ENCODE results near the gene B4GALT2. TPM values are rescaled to one million over a fixed set of nuclear protein-coding genes. Genes with fewer than 3 reads are reported as not detected.

Gene B4GALT2
- total and polyA plus RNA-seq, 2 of the 8 experiments (the other 6 are each of a cell fraction or from before 2014, with no cell fraction given): 56.5 to 121 TPM

DNA sequence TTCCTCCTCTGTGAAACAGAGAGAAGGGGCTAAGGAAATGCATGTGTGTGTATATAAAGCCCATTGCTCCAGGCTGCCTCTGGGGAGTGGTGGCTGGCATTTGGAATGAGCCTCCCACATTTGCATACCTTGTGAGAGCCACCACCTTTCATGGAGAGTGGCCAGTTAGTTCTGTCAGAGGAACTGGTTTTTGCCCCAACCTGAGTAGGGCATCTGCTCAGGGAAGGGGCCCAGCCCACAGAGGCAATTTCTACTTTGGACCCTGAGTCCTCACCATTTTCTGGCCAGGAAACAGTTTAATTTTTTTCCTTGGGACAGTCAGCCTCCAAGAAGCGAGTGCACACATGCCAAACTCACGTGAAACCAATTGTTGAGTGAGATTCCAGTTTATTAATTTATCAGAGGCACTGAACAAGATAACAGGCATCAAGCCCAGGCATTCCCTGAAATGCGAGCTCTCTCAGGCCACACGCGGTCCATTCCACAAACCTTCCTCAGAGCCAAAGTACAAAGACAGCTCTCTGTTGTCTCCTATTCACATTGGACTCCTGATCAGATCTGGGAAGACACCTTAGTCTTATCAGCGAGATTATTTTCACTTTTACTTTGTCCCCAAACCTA is 53.3 kb downstream of the B4GALT2 start:
- Histone ChIP-seq H3K9me3 (ENCODE audit: insufficient read depth in 2 of 2, low read depth in 1 of 2, low read length in 1 of 2) (no peaks in the 10 kb centered on the region), H3K4me2 (ENCODE audit: insufficient read depth in 1 of 2, low read depth in 2 of 2, low read length in 2 of 2) (peak overlapping the region; percentile 66 to 97), H2AK5ac (ENCODE audit: low read depth, low read length) (peak overlapping the region; percentile 68; the same call in 1 of the 2 replicates), H4K91ac (replicated peaks; ENCODE audit: insufficient read length, low read length) (peak overlapping the region; percentile 38), H3K23me2 (ENCODE audit: low read depth, low read length) (peaks cover 4% of the 10 kb centered on the region; the same call in 1 of the 2 replicates), H2BK15ac (ENCODE audit: low read length) (peak overlapping the region; percentile 48), H4K20me1 (replicated peaks in 1 of 2; ENCODE audit: control insufficient read depth in 1 of 2, insufficient read depth in 2 of 2, low read length in 2 of 2) (peaks cover 0 to 6% of the 10 kb centered on the region in 2 experiments), H3K18ac (ENCODE audit: extremely low read depth, low read length) (peak overlapping the region; percentile 93), H3K27me3 (replicated peaks in 1 of 4; ENCODE audit: control insufficient read depth in 3 of 4, extremely low read depth in 1 of 4, insufficient read depth in 3 of 4, low read length in 3 of 4) (no peaks in the 10 kb centered on the region), H3K4me3 (ENCODE audit: extremely low read depth in 1 of 4, insufficient read depth in 2 of 4, low read depth in 3 of 4, low read length in 4 of 4) (peak overlapping the region; percentile 78 to 96 (median 86); a peak in 7 of 8 replicates), H3K14ac (ENCODE audit: insufficient read length) (no peak overlapping the region), H3K56ac (replicated peaks; ENCODE audit: insufficient read length, low read depth, low read length) (no peak overlapping the region), H2BK12ac (ENCODE audit: low read depth, low read length) (0 out of 2 replicates have a peak overlapping the region, but pooled peaks have one; percentile 13), H3K79me2 (ENCODE audit: control insufficient read depth in 1 of 2, insufficient read depth in 2 of 2, low read length in 2 of 2) (peaks cover 0 to 17% of the 10 kb centered on the region in 2 experiments; a peak in 1 of 4 replicates), H3K36me3 (ENCODE audit: control insufficient read depth in 2 of 4, insufficient read depth in 4 of 4, low read length in 3 of 4) (no peaks in the 10 kb centered on the region), H3K4ac (replicated peaks; ENCODE audit: insufficient read length, low read depth, low read length) (peak overlapping the region; percentile 34), H2BK20ac (ENCODE audit: low read length) (no peak overlapping the region), H4K5ac (ENCODE audit: insufficient read length, low read depth, low read length) (no peak overlapping the region), H3K4me1 (replicated peaks in 1 of 4; ENCODE audit: control insufficient read depth in 3 of 4, insufficient read depth in 4 of 4, low read length in 3 of 4) (peaks cover 13 to 28% (median 16%) of the 10 kb centered on the region in 4 experiments), H2BK120ac (replicated peaks; ENCODE audit: low read depth, low read length) (no peak overlapping the region), H2AFZ (ENCODE audit: low read length) (no peak overlapping the region), H3K9ac (replicated peaks in 1 of 4; ENCODE audit: extremely low read depth in 1 of 4, low read depth in 3 of 4, low read length in 3 of 4) (peak overlapping the region in 3 of 4 experiments; percentile 14 to 51 (median 24); a peak in 2 of 7 replicates), H3K79me1 (ENCODE audit: low read depth, low read length) (peaks cover 5% of the 10 kb centered on the region), H4K8ac (ENCODE audit: extremely low read depth, insufficient read depth, low read length) (no peak overlapping the region), H3K23ac (ENCODE audit: insufficient read length) (no peak overlapping the region), H3K27ac (ENCODE audit: low read depth, low read length) (peak overlapping the region; percentile 7; the same call in 1 of the 2 replicates), H2BK5ac (ENCODE audit: low read depth, low read length) (peak overlapping the region; percentile 91; the same call in 1 of the 2 replicates)
- TF ChIP-seq TAF7 (optimal IDR thresholded peaks at IDR 0.05; ENCODE audit: borderline replicate concordance, low read depth, low read length) (no peak), TEAD4 (IDR thresholded peaks at IDR 0.05; ENCODE audit: low read depth, low read length) (0 out of 2 replicates have a peak, but pooled peaks have one; percentile 6)
- WGBS, 2 experiments (ENCODE audit: extremely low coverage in 1 of 2, insufficient coverage in 1 of 2, insufficient read length in 1 of 2, insufficient replicate concordance in 2 of 2, low coverage in 1 of 2, low lambda C conversion rate in 2 of 2, missing lambda C conversion rate in 1 of 2): 79% methylated on average over 6 of the region's 6 CpGs; no CpG with 5 or more reads in 1 of the 2 experiments
- no peak for DNase-seq (ENCODE audit: low read depth in 1 of 2, low spot score in 2 of 2)
- no peak for FAIRE-seq
- ChIA-PET POLR2A (ENCODE audit: partially characterized antibody) (interaction anchor here (0.5 to 26.2 kb wide), 16 partner anchors 9 to 1023 kb away, joined by 3 to 544 read pairs (median 4); partner anchors contain the start of genes ARTN and ST3GAL3), CTCF (ENCODE audit: partially characterized antibody) (interaction anchor here (1.0 to 13.5 kb wide), 7 partner anchors 14 to 102 kb away, joined by 3 to 239 read pairs (median 68); partner anchors contain the start of gene CCDC24)

Data from H1 (cell line).